Mesodermal cell (in vitro differentiated cells): Measurements from ENCODE around the gene TEX29.

Source experiments
- H3K27ac ChIP-seq: 2 replicates; pipeline ENCODE4 v1.7.0; 2013; ENCODE audit warnings: mild to moderate bottlenecking, low read depth, low read length, moderate library complexity; ENCODE audit not compliant: severe bottlenecking
- H3K36me3 ChIP-seq: 2 replicates; pipeline ENCODE4 v1.7.1; 2013; ENCODE audit warnings: mild to moderate bottlenecking, low read length, moderate library complexity; ENCODE audit not compliant: control insufficient read depth, insufficient read depth
- H3K4me1 ChIP-seq: one replicate; pipeline ENCODE4 v1.7.1; 2013; ENCODE audit warnings: mild to moderate bottlenecking, low read length; ENCODE audit not compliant: insufficient read depth, control insufficient read depth, poor library complexity, severe bottlenecking
- H3K4me3 ChIP-seq: 2 replicates; pipeline ENCODE4 v1.7.0; 2013; ENCODE audit warnings: low read length, control low read depth, mild to moderate bottlenecking; ENCODE audit not compliant: insufficient read depth, poor library complexity, severe bottlenecking; ENCODE audit errors: extremely low read depth
- H3K9me3 ChIP-seq: 2 replicates; pipeline ENCODE4 v1.7.1; 2013; ENCODE audit warnings: mild to moderate bottlenecking, low read length, moderate library complexity; ENCODE audit not compliant: control insufficient read depth
- WGBS, 2 experiments: methylation state at CpG; one replicate each; pipeline ENCODE4 v1.1.5; 2013; ENCODE audit warnings: missing lambda C conversion rate in 2 of 2; ENCODE audit not compliant: insufficient coverage in 2 of 2; 5-methylcytosine and 5-hydroxymethylcytosine counted together

TEX29 gene

GRCh38 chr13:111323549-111323948 is 3.1 kb downstream of the TEX29 start:
- Histone ChIP-seq H3K4me3 (no peak overlapping the region), H3K9me3 (no peaks in the 10 kb centered on the region), H3K27ac (no peak overlapping the region), H3K4me1 (no peaks in the 10 kb centered on the region), H3K36me3 (no peaks in the 10 kb centered on the region)
- 87 to 90% methylated on average over 13 of the region's 14 CpGs for WGBS, 2 experiments

GRCh38 chr13:111323950-111324651 is 3.7 kb downstream of the TEX29 start:
- H3K4me1 ChIP-seq, result no peaks in the 10 kb centered on the region
- 88 to 89% methylated on average over 17 of the region's 17 CpGs for WGBS, 2 experiments
- H3K4me3 ChIP-seq, result no peak overlapping the region
- H3K9me3 ChIP-seq, result no peaks in the 10 kb centered on the region
- H3K36me3 ChIP-seq, result no peaks in the 10 kb centered on the region
- H3K27ac ChIP-seq, result no peak overlapping the region

DNA sequence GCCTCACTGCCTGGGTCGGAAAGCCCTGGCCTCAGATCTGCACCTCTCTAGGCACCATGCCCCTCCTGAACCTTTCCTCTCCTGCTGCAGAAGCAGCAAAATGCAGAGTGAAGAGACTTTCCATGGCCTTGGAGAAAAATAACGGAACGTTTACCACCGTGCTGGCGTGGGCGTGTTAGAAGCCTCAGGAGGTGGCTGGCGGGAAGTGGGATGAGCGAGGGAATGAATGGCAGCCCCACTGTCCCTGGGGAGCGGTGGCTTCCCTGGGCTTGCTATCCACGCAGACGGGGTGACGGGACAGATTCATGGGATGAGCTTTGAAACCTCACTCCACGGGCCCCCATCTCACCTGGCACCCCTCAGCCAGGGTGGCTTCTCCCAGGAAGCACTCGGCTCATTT is 4.3 kb downstream of the TEX29 start:
- H3K27ac ChIP-seq, result no peak overlapping the region
- H3K4me1 ChIP-seq, result no peaks in the 10 kb centered on the region
- no peak overlapping the region for H3K4me3 ChIP-seq
- 88 to 96% methylated on average over 13 to 14 of the region's 14 CpGs for WGBS, 2 experiments
- no peaks in the 10 kb centered on the region for H3K9me3 ChIP-seq
- no peaks in the 10 kb centered on the region for H3K36me3 ChIP-seq

- H3K4me3 ChIP-seq, result no peak overlapping the region
- H3K9me3 ChIP-seq, result no peaks in the 10 kb centered on the region
- no peak overlapping the region for H3K27ac ChIP-seq
- WGBS, 2 experiments, result 91 to 92% methylated on average over 23 to 25 of the region's 28 CpGs
- H3K4me1 ChIP-seq, result no peaks in the 10 kb centered on the region
- no peaks in the 10 kb centered on the region for H3K36me3 ChIP-seq
Observed at GRCh38 chr13:111325146-111325890, 4.9 kb downstream of the TEX29 start.

GRCh38 chr13:111325941-111326620 is 5.6 kb downstream of the TEX29 start:
- 90 to 91% methylated on average over 18 to 25 of the region's 37 CpGs for WGBS, 2 experiments
- no peaks in the 10 kb centered on the region for H3K36me3 ChIP-seq

GRCh38 chr13:111326621-111326965 is 6.2 kb downstream of the TEX29 start:
- no peaks in the 10 kb centered on the region for H3K36me3 ChIP-seq
- no peaks in the 10 kb centered on the region for H3K4me1 ChIP-seq
- 88 to 93% methylated on average over 14 to 15 of the region's 15 CpGs for WGBS, 2 experiments
- no peak overlapping the region for H3K4me3 ChIP-seq
- H3K27ac ChIP-seq, result no peak overlapping the region
- no peaks in the 10 kb centered on the region for H3K9me3 ChIP-seq

More at GRCh38 chr13:111325941-111326620, 5.6 kb downstream of the TEX29 start:
- H3K9me3 ChIP-seq, result no peaks in the 10 kb centered on the region
- H3K4me3 ChIP-seq, result no peak overlapping the region
- no peak overlapping the region for H3K27ac ChIP-seq
- no peaks in the 10 kb centered on the region for H3K4me1 ChIP-seq

DNA sequence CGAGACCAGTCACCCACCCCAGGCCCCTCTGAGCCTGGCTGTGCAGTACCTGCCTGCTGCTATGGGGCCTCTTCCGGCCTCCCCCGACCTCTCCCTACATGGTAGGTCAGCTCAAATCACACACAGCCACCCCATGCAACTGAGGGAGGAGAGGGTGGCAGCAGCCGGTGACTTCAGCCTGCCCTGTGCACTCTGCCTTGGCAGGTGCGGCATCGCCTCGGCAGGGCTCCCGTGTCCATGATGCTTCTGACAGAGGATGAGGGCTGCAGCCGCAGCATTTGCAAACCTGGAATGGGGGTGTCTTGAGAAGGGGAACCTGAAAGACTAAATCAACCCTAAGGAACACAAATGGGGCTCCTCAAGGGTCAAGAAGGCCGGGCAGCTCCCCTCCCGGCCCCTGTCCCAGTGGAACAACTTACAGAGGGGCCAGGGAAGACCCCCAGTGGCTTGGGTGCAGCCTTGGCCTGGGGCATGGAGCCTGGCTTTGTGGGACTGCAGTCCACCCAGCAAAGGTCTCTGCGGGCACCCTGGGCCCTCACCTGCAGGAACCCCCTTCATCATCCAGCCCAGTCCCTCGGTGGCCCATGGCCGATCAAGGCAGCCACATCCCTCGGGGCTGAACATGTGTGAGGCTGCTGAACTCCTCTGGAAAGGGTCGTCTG is 6.7 kb downstream of the TEX29 start:
- H3K4me3 ChIP-seq, result no peak overlapping the region
- H3K36me3 ChIP-seq, result no peaks in the 10 kb centered on the region
- no peaks in the 10 kb centered on the region for H3K4me1 ChIP-seq
- WGBS, 2 experiments, result 86 to 90% methylated on average over 8 to 14 of the region's 16 CpGs
- no peak overlapping the region for H3K27ac ChIP-seq
- no peaks in the 10 kb centered on the region for H3K9me3 ChIP-seq

GRCh38 chr13:111327730-111328573 is 7.5 kb downstream of the TEX29 start:
- Histone ChIP-seq H3K9me3 (no peaks in the 10 kb centered on the region), H3K4me1 (no peaks in the 10 kb centered on the region), H3K36me3 (no peaks in the 10 kb centered on the region), H3K4me3 (no peak overlapping the region), H3K27ac (no peak overlapping the region)
- 89 to 92% methylated on average over 18 to 19 of the region's 32 CpGs for WGBS, 2 experiments

GRCh38 chr13:111328574-111329410 is 8.3 kb downstream of the TEX29 start:
- Histone ChIP-seq H3K9me3 (no peaks in the 10 kb centered on the region), H3K27ac (no peak overlapping the region), H3K36me3 (no peaks in the 10 kb centered on the region), H3K4me3 (no peak overlapping the region), H3K4me1 (no peaks in the 10 kb centered on the region)
- 87 to 90% methylated on average over 28 to 29 of the region's 30 CpGs for WGBS, 2 experiments
